ENCODE results near the gene ADM5.

- TF ChIP-seq CTCF (conservative IDR thresholded peaks at IDR 0.05; ENCODE audit: low read depth in 2 of 2) (no peak), ZNF462 (CRISPR knock-in tag; IDR thresholded peaks at IDR 0.05) (no peak), EZH2 (IDR thresholded peaks at IDR 0.05; ENCODE audit: low read depth, unreplicated experiment) (no peak), REST (IDR thresholded peaks at IDR 0.05; ENCODE audit: unreplicated experiment) (no peak), POLR2AphosphoS5 (IDR thresholded peaks at IDR 0.05; ENCODE audit: low read depth) (no peak), CREB1 (CRISPR knock-in tag; IDR thresholded peaks at IDR 0.05; ENCODE audit: low read depth) (peak; percentile 91), EZH2phosphoT487 (IDR thresholded peaks at IDR 0.05; ENCODE audit: unreplicated experiment) (no peak), ZNF114 (CRISPR knock-in tag; IDR thresholded peaks at IDR 0.05) (no peak), JUNB (IDR thresholded peaks at IDR 0.05; ENCODE audit: unreplicated experiment) (no peak)
Observed at GRCh38 chr19:49676784-49677230, 12.6 kb upstream of the ADM5 start.

All from GM23338 (cell line).